GM18907 (cell line): ENCODE measurements around the gene PCDHA1.

ENCODE experiments used
- ATAC-seq: cut with Tn5 transposase; IDR thresholded peaks from one replicate; pipeline ENCODE4 v1.9.1; 2021; ENCODE audit warnings: mild to moderate bottlenecking, moderate library complexity; ENCODE audit not compliant: unreplicated experiment

The PCDHA1 gene

GRCh38 chr5:140986117-140986521 is 200.2 kb downstream of the PCDHA1 start:
- no peak for ATAC-seq

GRCh38 chr5:140988100-140988499 is 202.2 kb downstream of the PCDHA1 start:
- no peak for ATAC-seq

- no peak for ATAC-seq
These were observed 202.7 kb downstream of the PCDHA1 start for GRCh38 chr5:140988608-140989007.

GRCh38 chr5:140989254-140990020 is 203.5 kb downstream of the PCDHA1 start:
- ATAC-seq = no peak

- no peak for ATAC-seq
These were observed 206.9 kb downstream of the PCDHA1 start for GRCh38 chr5:140992828-140993227.

- ATAC-seq = no peak
These were observed 210.1 kb downstream of the PCDHA1 start for GRCh38 chr5:140996060-140996459.

GRCh38 chr5:140998921-140999410 is 213.0 kb downstream of the PCDHA1 start:
- no peak for ATAC-seq

- no peak for ATAC-seq
These were observed 215.5 kb downstream of the PCDHA1 start for GRCh38 chr5:141001446-141001843.

- no peak for ATAC-seq
These were observed 216.1 kb downstream of the PCDHA1 start for GRCh38 chr5:141001844-141002604.

- ATAC-seq = no peak
These were observed 216.6 kb downstream of the PCDHA1 start for GRCh38 chr5:141002605-141002965.

GRCh38 chr5:141003031-141003430 is 217.1 kb downstream of the PCDHA1 start:
- no peak for ATAC-seq

GRCh38 chr5:141003791-141004611 is 218.1 kb downstream of the PCDHA1 start:
- no peak for ATAC-seq

- ATAC-seq = no peak
These were observed 221.9 kb downstream of the PCDHA1 start for GRCh38 chr5:141007791-141008190.

GRCh38 chr5:141010047-141010793 is 224.3 kb downstream of the PCDHA1 start:
- no peak for ATAC-seq

- ATAC-seq = no peak
These were observed 232.0 kb downstream of the PCDHA1 start for GRCh38 chr5:141017943-141018342.

GRCh38 chr5:141022384-141022783 is 236.4 kb downstream of the PCDHA1 start:
- no peak for ATAC-seq

GRCh38 chr5:141031006-141031405 is 245.1 kb downstream of the PCDHA1 start:
- ATAC-seq = no peak

- no peak for ATAC-seq
These were observed 246.7 kb downstream of the PCDHA1 start for GRCh38 chr5:141032626-141033025.

- no peak for ATAC-seq
These were observed 253.1 kb downstream of the PCDHA1 start for GRCh38 chr5:141039061-141039460.

- no peak for ATAC-seq
These were observed 253.6 kb downstream of the PCDHA1 start for GRCh38 chr5:141039517-141039916.
